OCI-LY3 (cell line): Measurements from ENCODE around the gene ZC3H12D.

Source experiments
- H2AFZ ChIP-seq: fragments of 200-600, 300-600 bp; shearing (Covaris generic); 2 replicates; pipeline ENCODE4 v1.6.0; 2014; ENCODE audit warnings: antibody characterized with exemption, low read depth, low read length
- H3K27ac ChIP-seq: fragments of 200-600, 300-600 bp; sonication (generic); 2 replicates; pipeline ENCODE4 v1.5.1; 2014; ENCODE audit warnings: mild to moderate bottlenecking, low read length, moderate library complexity, mixed read lengths
- H3K27me3 ChIP-seq: fragments of 200-600, 300-600 bp; sonication (generic); 2 replicates; pipeline ENCODE4 v1.6.1; 2014; ENCODE audit warnings: low read depth, low read length, mixed read lengths
- H3K36me3 ChIP-seq: fragments of 200-600, 300-600 bp; sonication (generic); replicated peaks from 2 replicates; pipeline ENCODE3; 2014; ENCODE audit warnings: low read depth, low read length, mixed read lengths
- H3K4me1 ChIP-seq: fragments of 300-600, 200-600 bp; sonication (generic); 2 replicates; pipeline ENCODE4 v1.6.1; 2014; ENCODE audit warnings: low read length, mixed read lengths
- H3K4me2 ChIP-seq: fragments of 200-600, 300-600 bp; sonication (generic); 2 replicates; pipeline ENCODE4 v1.6.1; 2014; ENCODE audit warnings: low read length, mixed read lengths
- H3K4me3 ChIP-seq: fragments of 300-600, 200-600 bp; sonication (generic); 2 replicates; pipeline ENCODE4 v1.5.1; 2014; ENCODE audit warnings: antibody characterized with exemption, mild to moderate bottlenecking, low read length, moderate library complexity
- H3K79me2 ChIP-seq: fragments of 300-600, 200-600 bp; shearing (Covaris generic); 2 replicates; pipeline ENCODE4 v1.6.1; 2014; ENCODE audit warnings: mild to moderate bottlenecking, low read length, mixed read lengths
- H3K9ac ChIP-seq: fragments of 300-600, 200-600 bp; shearing (Covaris generic); 2 replicates; pipeline ENCODE4 v1.6.0; 2014; ENCODE audit warnings: mild to moderate bottlenecking, low read length, moderate library complexity
- H3K9me3 ChIP-seq: fragments of 200-600, 300-600 bp; shearing (Covaris generic); 2 replicates; pipeline ENCODE4 v1.6.1; 2014; ENCODE audit warnings: low read length, mixed read lengths; ENCODE audit not compliant: insufficient read depth
- H4K20me1 ChIP-seq: fragments of 200-600, 300-600 bp; sonication (generic); 2 replicates; pipeline ENCODE4 v1.6.1; 2016; ENCODE audit warnings: low read length, mixed read lengths; ENCODE audit not compliant: insufficient read depth
- EZH2phosphoT487 ChIP-seq: fragments of 200-600 bp; shearing (Covaris generic); IDR thresholded peaks from 2 replicates; pipeline ENCODE4 v1.6.1; 2018; ENCODE audit warnings: antibody characterized with exemption, mixed run types, low read depth
- TF ChIP-seq, protein P1 (sequence below): fragments of 200-600, 300-600 bp; sonication (generic); IDR thresholded peaks from 2 replicates; pipeline ENCODE4 v1.5.1; 2014; ENCODE audit warnings: antibody characterized with exemption, low read length, low read depth

Gene ZC3H12D

GRCh38 chr6:149480502-149481280 is 4.1 kb downstream of the ZC3H12D start:
- Histone ChIP-seq H4K20me1 (peaks cover 31% of the 10 kb centered on the region), H2AFZ (no peak overlapping the region), H3K36me3 (peaks cover 41% of the 10 kb centered on the region), H3K9me3 (no peaks in the 10 kb centered on the region), H3K4me1 (peaks cover 76% of the 10 kb centered on the region), H3K79me2 (peaks cover 97% of the 10 kb centered on the region), H3K27ac (peak overlapping the region; percentile 99), H3K27me3 (no peaks in the 10 kb centered on the region), H3K4me2 (peak overlapping the region; percentile 96), H3K9ac (peak overlapping the region; percentile 92), H3K4me3 (peak overlapping the region; percentile 84)
- no peak for TF ChIP-seq EZH2phosphoT487
- TF ChIP-seq, protein P1, sequence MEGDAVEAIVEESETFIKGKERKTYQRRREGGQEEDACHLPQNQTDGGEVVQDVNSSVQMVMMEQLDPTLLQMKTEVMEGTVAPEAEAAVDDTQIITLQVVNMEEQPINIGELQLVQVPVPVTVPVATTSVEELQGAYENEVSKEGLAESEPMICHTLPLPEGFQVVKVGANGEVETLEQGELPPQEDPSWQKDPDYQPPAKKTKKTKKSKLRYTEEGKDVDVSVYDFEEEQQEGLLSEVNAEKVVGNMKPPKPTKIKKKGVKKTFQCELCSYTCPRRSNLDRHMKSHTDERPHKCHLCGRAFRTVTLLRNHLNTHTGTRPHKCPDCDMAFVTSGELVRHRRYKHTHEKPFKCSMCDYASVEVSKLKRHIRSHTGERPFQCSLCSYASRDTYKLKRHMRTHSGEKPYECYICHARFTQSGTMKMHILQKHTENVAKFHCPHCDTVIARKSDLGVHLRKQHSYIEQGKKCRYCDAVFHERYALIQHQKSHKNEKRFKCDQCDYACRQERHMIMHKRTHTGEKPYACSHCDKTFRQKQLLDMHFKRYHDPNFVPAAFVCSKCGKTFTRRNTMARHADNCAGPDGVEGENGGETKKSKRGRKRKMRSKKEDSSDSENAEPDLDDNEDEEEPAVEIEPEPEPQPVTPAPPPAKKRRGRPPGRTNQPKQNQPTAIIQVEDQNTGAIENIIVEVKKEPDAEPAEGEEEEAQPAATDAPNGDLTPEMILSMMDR = no peak

- Histone ChIP-seq H3K27ac (peak overlapping the region; percentile 99; the same call in 1 of the 2 replicates), H3K4me3 (peak overlapping the region; percentile 84), H3K4me2 (peak overlapping the region; percentile 96)
Measured at GRCh38 chr6:149478631-149479314, 6.0 kb downstream of the ZC3H12D start.

GRCh38 chr6:149477544-149477943 is 7.3 kb downstream of the ZC3H12D start:
- peak overlapping the region; percentile 18 for H3K4me2 ChIP-seq
- no peaks in the 10 kb centered on the region for H3K9me3 ChIP-seq
- H3K4me1 ChIP-seq = peaks cover 97% of the 10 kb centered on the region
- no peak overlapping the region for H2AFZ ChIP-seq
- no peak overlapping the region for H3K4me3 ChIP-seq
- H3K9ac ChIP-seq = no peak overlapping the region
- peak overlapping the region; percentile 52 for H3K27ac ChIP-seq
- peaks cover 53% of the 10 kb centered on the region for H4K20me1 ChIP-seq
- no peaks in the 10 kb centered on the region for H3K27me3 ChIP-seq
- peaks cover 100% of the 10 kb centered on the region for H3K79me2 ChIP-seq
- TF ChIP-seq, protein P1 = no peak
- TF ChIP-seq EZH2phosphoT487 = no peak
- peaks cover 36% of the 10 kb centered on the region for H3K36me3 ChIP-seq

More at GRCh38 chr6:149478631-149479314, 6.0 kb downstream of the ZC3H12D start:
- Histone ChIP-seq H3K36me3 (peaks cover 36% of the 10 kb centered on the region), H3K4me1 (peaks cover 89% of the 10 kb centered on the region), H3K9me3 (no peaks in the 10 kb centered on the region), H3K9ac (no peak overlapping the region), H3K79me2 (peaks cover 100% of the 10 kb centered on the region), H4K20me1 (peaks cover 46% of the 10 kb centered on the region), H2AFZ (no peak overlapping the region), H3K27me3 (no peaks in the 10 kb centered on the region)
- TF ChIP-seq, protein P1 = no peak
- TF ChIP-seq EZH2phosphoT487 = no peak

GRCh38 chr6:149476789-149477455 is 7.9 kb downstream of the ZC3H12D start:
- Histone ChIP-seq H3K4me2 (peak overlapping the region; percentile 18), H2AFZ (no peak overlapping the region), H3K79me2 (peaks cover 100% of the 10 kb centered on the region), H3K4me1 (peaks cover 97% of the 10 kb centered on the region), H3K27me3 (no peaks in the 10 kb centered on the region), H3K4me3 (no peak overlapping the region), H3K36me3 (peaks cover 40% of the 10 kb centered on the region), H3K9me3 (no peaks in the 10 kb centered on the region), H4K20me1 (peaks cover 58% of the 10 kb centered on the region), H3K27ac (peak overlapping the region; percentile 52), H3K9ac (no peak overlapping the region)
- no peak for TF ChIP-seq EZH2phosphoT487
- TF ChIP-seq, protein P1 = no peak
